GM18526 (cell line): Measurements from ENCODE around the gene RRP1B.
A peak's percentile ranks its signal among the peaks of the same experiment; 100 is the strongest.

ENCODE experiments used
- POLR2A ChIP-seq: IDR thresholded peaks from 3 replicates; pipeline ENCODE4 v1.6.1; 2011; ENCODE audit not compliant: insufficient read length; ENCODE audit errors: extremely low read depth

RRP1B gene

GRCh38 chr21:43659136-43660000 is at the start of gene RRP1B, which contains the start of gene HSF2BP:
RRP1B (plus strand) TSS chr21:43659560; CDS start chr21:43659665, 105 bp downstream.
HSF2BP (minus strand) TSS chr21:43659488; CDS start chr21:43658096, 1,392 bp downstream.
- TF ChIP-seq POLR2A: peak; percentile 81

- TF ChIP-seq POLR2A: no peak
These were observed 47.6 kb upstream of the RRP1B start for GRCh38 chr21:43611598-43612369.

- TF ChIP-seq POLR2A: no peak
These were observed 45.4 kb upstream of the RRP1B start for GRCh38 chr21:43613755-43614638.

- TF ChIP-seq POLR2A: no peak
These were observed 44.5 kb upstream of the RRP1B start for GRCh38 chr21:43614839-43615238.

- TF ChIP-seq POLR2A: no peak
These were observed 40.4 kb upstream of the RRP1B start for GRCh38 chr21:43618940-43619339.

- TF ChIP-seq POLR2A: no peak
These were observed 40.0 kb upstream of the RRP1B start for GRCh38 chr21:43619344-43619743.

- no peak for TF ChIP-seq POLR2A
These were observed 39.5 kb upstream of the RRP1B start for GRCh38 chr21:43619856-43620255.

GRCh38 chr21:43622796-43623195 is 36.6 kb upstream of the RRP1B start:
- no peak for TF ChIP-seq POLR2A

GRCh38 chr21:43623588-43623987 is 35.8 kb upstream of the RRP1B start:
- TF ChIP-seq POLR2A: no peak

GRCh38 chr21:43624339-43624738 is 35.0 kb upstream of the RRP1B start:
- TF ChIP-seq POLR2A: no peak

GRCh38 chr21:43626390-43626789 is 33.0 kb upstream of the RRP1B start:
- no peak for TF ChIP-seq POLR2A

GRCh38 chr21:43627527-43627926 is 31.8 kb upstream of the RRP1B start:
- no peak for TF ChIP-seq POLR2A

- no peak for TF ChIP-seq POLR2A
These were observed 27.8 kb upstream of the RRP1B start for GRCh38 chr21:43631411-43632107.

- TF ChIP-seq POLR2A: no peak
These were observed 26.9 kb upstream of the RRP1B start for GRCh38 chr21:43632373-43632905.
